Osteocyte (in vitro differentiated cells): ENCODE data around the gene PPP1CC. TPM values are rescaled to one million over a fixed set of nuclear protein-coding genes. Genes with fewer than 3 reads are reported as not detected.

Source experiments
- DNase-seq: peaks from one replicate; pipeline ENCODE4 v3.0.0; 2021; ENCODE audit warnings: mixed read lengths; ENCODE audit not compliant: unreplicated experiment; ENCODE audit errors: extremely low spot score
- H3K27ac Mint-ChIP-seq: one replicate; pipeline ENCODE4 v1.8.0; 2021; ENCODE audit warnings: mild to moderate bottlenecking, mixed read lengths; ENCODE audit not compliant: unreplicated experiment
- H3K27me3 Mint-ChIP-seq: one replicate; pipeline ENCODE4 v1.8.0; 2021; ENCODE audit warnings: mixed read lengths; ENCODE audit not compliant: unreplicated experiment
- H3K36me3 Mint-ChIP-seq: one replicate; pipeline ENCODE4 v1.8.0; 2021; ENCODE audit warnings: mixed read lengths; ENCODE audit not compliant: unreplicated experiment
- H3K4me1 Mint-ChIP-seq: one replicate; pipeline ENCODE4 v1.8.0; 2021; ENCODE audit warnings: mixed read lengths; ENCODE audit not compliant: unreplicated experiment
- H3K4me3 Mint-ChIP-seq: one replicate; pipeline ENCODE4 v1.8.0; 2021; ENCODE audit warnings: mild to moderate bottlenecking, moderate library complexity, mixed read lengths; ENCODE audit not compliant: unreplicated experiment
- H3K9me3 Mint-ChIP-seq: one replicate; pipeline ENCODE4 v1.8.0; 2021; ENCODE audit warnings: mixed read lengths; ENCODE audit not compliant: unreplicated experiment
- total RNA-seq: library from RNA; stranded (reverse); gene quantifications from 2 replicates; pipeline ENCODE4 v1.2.1, GENCODE V29; 2021
- TF ChIP-seq, protein P1 (sequence below): fragments of 200-600 bp; sonication (generic); IDR thresholded peaks from 2 replicates; pipeline ENCODE4 v1.5.0; 2021; ENCODE audit warnings: antibody characterized with exemption, mild to moderate bottlenecking, moderate library complexity

Gene PPP1CC
- total RNA-seq, 1 donor from 2014 or later = 102 TPM

DNA sequence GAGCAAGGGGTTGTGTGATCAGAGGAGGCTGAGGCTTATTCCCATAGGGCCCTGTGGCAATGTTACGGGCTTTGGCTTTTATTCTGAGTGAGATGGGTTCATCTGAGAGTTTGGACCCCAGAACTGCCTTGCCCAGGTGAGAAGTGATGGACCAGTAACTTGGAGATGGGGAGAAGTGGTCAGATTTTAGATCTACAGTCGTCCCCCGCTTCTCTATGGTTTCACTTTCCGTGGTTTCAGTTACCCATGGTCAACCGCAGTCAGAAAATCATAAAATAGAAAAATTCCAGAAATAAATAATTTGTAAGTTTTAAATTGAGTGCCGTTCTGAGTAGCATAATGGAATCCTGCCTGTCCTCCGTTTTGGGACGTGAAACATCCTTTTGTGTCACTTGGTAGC is 40.2 kb upstream of the PPP1CC start:
- Mint-ChIP-seq H3K27ac (no peak overlapping the region), H3K36me3 (no peaks in the 10 kb centered on the region), H3K4me3 (no peak overlapping the region), H3K9me3 (no peaks in the 10 kb centered on the region), H3K4me1 (peaks cover 4% of the 10 kb centered on the region), H3K27me3 (peaks cover 19% of the 10 kb centered on the region)
- DNase-seq = no peak
- TF ChIP-seq, protein P1, sequence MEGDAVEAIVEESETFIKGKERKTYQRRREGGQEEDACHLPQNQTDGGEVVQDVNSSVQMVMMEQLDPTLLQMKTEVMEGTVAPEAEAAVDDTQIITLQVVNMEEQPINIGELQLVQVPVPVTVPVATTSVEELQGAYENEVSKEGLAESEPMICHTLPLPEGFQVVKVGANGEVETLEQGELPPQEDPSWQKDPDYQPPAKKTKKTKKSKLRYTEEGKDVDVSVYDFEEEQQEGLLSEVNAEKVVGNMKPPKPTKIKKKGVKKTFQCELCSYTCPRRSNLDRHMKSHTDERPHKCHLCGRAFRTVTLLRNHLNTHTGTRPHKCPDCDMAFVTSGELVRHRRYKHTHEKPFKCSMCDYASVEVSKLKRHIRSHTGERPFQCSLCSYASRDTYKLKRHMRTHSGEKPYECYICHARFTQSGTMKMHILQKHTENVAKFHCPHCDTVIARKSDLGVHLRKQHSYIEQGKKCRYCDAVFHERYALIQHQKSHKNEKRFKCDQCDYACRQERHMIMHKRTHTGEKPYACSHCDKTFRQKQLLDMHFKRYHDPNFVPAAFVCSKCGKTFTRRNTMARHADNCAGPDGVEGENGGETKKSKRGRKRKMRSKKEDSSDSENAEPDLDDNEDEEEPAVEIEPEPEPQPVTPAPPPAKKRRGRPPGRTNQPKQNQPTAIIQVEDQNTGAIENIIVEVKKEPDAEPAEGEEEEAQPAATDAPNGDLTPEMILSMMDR = no peak

DNA sequence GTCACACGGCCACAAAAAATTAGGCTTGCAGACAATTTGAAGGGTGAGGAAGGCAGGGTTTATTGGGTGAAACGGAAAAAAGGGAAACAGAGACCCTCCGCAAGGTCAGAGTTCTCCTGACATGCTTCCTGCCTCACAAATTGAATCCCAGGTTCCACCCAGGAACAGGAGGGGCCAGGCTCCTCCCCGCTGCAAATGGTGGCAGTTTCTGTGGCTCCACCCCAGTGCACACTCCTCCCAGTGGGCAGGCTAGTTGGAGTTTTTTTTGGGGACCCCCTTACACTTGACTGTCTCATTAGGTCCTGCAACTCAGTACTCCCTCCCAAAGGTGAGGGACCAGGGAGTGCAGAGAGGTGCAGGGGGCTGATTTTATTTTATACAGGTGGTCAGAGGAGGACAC is 39.4 kb upstream of the PPP1CC start:
- H3K27ac Mint-ChIP-seq = no peak overlapping the region
- TF ChIP-seq, protein P1 = no peak
- peaks cover 19% of the 10 kb centered on the region for H3K27me3 Mint-ChIP-seq
- no peak for DNase-seq
- H3K36me3 Mint-ChIP-seq = no peaks in the 10 kb centered on the region
- H3K9me3 Mint-ChIP-seq = no peaks in the 10 kb centered on the region
- H3K4me3 Mint-ChIP-seq = no peak overlapping the region
- peaks cover 4% of the 10 kb centered on the region for H3K4me1 Mint-ChIP-seq

DNA sequence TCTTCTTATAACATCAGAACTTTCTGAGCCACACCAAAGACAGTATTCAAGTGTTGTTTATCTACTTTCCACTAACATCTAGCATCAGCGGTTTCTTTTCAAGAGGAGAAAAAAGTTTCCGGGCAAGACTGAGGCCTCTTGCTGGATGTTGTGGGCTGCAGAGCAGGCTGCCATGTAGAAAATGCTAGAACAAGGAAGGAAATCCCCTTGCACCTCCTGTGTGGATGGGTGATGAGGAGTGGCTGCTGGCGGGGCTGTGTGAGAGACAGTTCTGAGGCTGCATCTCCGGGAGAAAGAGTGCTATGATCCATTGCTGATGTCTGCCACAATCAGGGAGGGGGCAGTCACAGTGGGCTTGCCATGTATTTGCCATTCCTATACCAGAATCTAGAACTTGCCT is 37.8 kb upstream of the PPP1CC start:
- Mint-ChIP-seq H3K4me1 (peaks cover 4% of the 10 kb centered on the region), H3K27me3 (peaks cover 19% of the 10 kb centered on the region), H3K27ac (no peak overlapping the region), H3K4me3 (no peak overlapping the region), H3K36me3 (no peaks in the 10 kb centered on the region), H3K9me3 (no peaks in the 10 kb centered on the region)
- no peak for DNase-seq
- TF ChIP-seq, protein P1 = no peak

DNA sequence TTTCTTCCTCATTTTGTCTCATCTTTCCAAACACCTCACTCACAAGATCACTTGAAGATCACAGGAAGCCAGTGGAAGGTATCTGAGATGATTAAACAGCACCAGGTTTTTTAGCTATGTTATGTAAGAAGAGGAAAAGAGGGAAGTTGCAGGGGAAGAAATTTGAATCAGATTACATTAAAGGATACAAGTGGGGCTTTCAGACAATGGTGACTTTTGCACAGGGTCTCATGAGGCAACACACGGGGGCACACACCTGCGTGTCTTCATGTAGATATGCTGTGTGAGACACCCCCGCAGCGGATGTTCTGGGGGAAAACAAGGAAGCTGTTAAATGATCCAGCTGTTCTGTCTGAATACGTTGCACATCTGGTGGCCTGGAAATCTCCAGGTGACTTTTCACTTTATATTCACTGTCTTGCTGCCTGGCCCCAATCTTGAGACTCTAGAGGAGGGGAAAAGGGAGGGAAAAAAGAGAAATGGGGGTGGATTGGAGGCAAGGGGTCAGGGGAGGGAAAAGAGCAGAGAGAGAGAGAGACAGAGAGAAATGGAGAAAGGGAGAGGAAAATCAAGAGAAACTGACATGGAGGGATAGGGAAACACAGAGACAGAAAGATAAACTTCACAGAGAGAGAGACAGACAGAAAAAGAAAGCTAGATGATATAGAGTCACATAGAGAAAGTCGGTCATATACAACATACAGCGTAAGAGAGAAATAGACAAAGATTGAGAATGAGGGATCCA is 36.3 kb upstream of the PPP1CC start:
- H3K27me3 Mint-ChIP-seq = peaks cover 16% of the 10 kb centered on the region
- H3K4me3 Mint-ChIP-seq = no peak overlapping the region
- H3K4me1 Mint-ChIP-seq = peaks cover 3% of the 10 kb centered on the region
- no peak for DNase-seq
- no peaks in the 10 kb centered on the region for H3K36me3 Mint-ChIP-seq
- no peaks in the 10 kb centered on the region for H3K9me3 Mint-ChIP-seq
- TF ChIP-seq, protein P1 = no peak
- H3K27ac Mint-ChIP-seq = no peak overlapping the region

DNA sequence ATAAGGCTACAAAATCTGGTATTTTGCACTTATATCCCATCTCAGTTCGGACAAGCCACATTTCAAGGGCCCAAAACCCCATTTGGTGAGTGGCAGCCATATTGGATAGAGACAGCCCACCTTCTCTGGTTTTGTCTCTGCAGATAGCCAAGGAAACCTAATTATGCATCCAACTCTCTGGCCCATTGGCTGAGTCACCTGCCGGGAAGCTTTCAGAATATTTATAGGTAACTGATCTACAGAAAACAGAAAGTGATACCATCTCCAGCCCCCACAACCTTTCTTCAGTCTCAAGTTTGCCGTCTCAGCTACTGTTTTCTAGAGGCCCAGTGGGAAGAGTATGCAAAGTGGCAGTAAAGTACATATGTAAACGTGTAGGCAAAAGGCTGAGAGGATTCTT is 33.7 kb upstream of the PPP1CC start:
- no peak overlapping the region for H3K4me3 Mint-ChIP-seq
- H3K36me3 Mint-ChIP-seq = no peaks in the 10 kb centered on the region
- H3K9me3 Mint-ChIP-seq = no peaks in the 10 kb centered on the region
- H3K27me3 Mint-ChIP-seq = peaks cover 11% of the 10 kb centered on the region
- DNase-seq = no peak
- H3K27ac Mint-ChIP-seq = no peak overlapping the region
- TF ChIP-seq, protein P1 = no peak
- H3K4me1 Mint-ChIP-seq = no peaks in the 10 kb centered on the region
